Peyer's patch (tissue), 4 donors: ENCODE measurements around the gene MC1R.

Experiments used
- CTCF ChIP-seq, 6 experiments: fragments of 450-650 bp in 4 of 6; fragments of 200-600 bp in 2 of 6; sonication (generic) in 1 of 6; IDR thresholded peaks; one replicate each; pipeline ENCODE4 v1.5.1; 2017 to 2019; ENCODE audit warnings: antibody characterized with exemption in 6 of 6, mild to moderate bottlenecking in 3 of 6, moderate library complexity in 1 of 6
- POLR2A ChIP-seq, 2 donors: fragments of 450-650 bp; IDR thresholded peaks; one replicate each; pipeline ENCODE4 v1.5.1; 2017; ENCODE audit warnings: antibody characterized with exemption in 2 of 2, mild to moderate bottlenecking in 2 of 2, moderate library complexity in 2 of 2

DNA sequence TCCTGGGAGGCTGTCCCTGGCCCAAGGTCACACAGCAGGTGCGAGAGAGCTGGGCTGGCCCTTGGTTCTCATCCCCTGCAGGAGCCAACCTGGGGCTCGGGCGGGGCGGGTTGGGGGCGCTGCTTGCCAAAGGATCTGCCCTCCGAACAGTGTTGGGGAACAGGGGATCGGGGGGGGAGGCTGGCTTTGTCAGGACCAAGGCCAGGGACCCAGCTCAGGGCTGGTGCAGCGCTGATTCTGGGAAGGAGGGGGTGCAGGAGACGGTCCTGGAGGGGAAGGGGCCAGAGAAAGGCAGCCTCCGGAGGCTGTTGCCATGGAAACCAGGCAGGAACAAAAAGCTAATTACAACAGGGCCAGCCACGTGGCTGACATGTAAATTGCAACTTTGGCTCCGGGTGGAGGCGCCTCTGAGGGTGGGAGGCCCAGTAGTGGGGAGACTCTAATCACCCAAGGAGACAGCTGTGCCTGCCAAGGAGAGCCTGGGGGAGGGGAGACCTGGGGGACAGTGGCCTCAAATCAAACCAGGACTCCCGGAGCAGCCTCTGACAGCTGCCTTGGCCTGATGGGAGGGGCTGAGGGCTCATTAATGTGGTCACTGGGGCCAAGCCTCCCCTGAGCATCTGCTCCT, 5.7 kb downstream of the MC1R start:
- TF ChIP-seq CTCF (IDR thresholded peaks at IDR 0.05) = no peak
- no peak for TF ChIP-seq POLR2A (IDR thresholded peaks at IDR 0.05)
